Mucosa of stomach (tissue), 1 donor: ENCODE data around the gene RDH11.
A peak's percentile ranks its signal among the peaks of the same experiment; 100 is the strongest.
"Not testable (repeated sequence)": the region's sequence is repeated elsewhere in the genome, so short reads cannot be mapped to it uniquely, and the experiment has no call there.

Source experiments
- H3K27me3 ChIP-seq: one replicate; pipeline ENCODE4 v1.7.0; 2013; ENCODE audit warnings: mild to moderate bottlenecking, low read length; ENCODE audit not compliant: control insufficient read depth, insufficient read depth
- H3K36me3 ChIP-seq: one replicate; pipeline ENCODE4 v1.7.0; 2013; ENCODE audit warnings: low read length; ENCODE audit not compliant: control insufficient read depth, insufficient read depth
- H3K4me1 ChIP-seq: one replicate; pipeline ENCODE4 v1.7.0; 2013; ENCODE audit warnings: mild to moderate bottlenecking, low read length; ENCODE audit not compliant: control insufficient read depth, insufficient read depth
- H3K4me3 ChIP-seq: one replicate; pipeline ENCODE4 v1.7.0; 2013; ENCODE audit warnings: low read length
- H3K9ac ChIP-seq: one replicate; pipeline ENCODE4 v1.7.0; 2013; ENCODE audit warnings: mild to moderate bottlenecking, low read length, moderate library complexity
- H3K9me3 ChIP-seq: one replicate; pipeline ENCODE4 v1.7.0; 2013; ENCODE audit warnings: mild to moderate bottlenecking, low read length, moderate library complexity; ENCODE audit not compliant: control insufficient read depth
- donor health status: Pancreatic carcinoma.

RDH11 gene

GRCh38 chr14:67722293-67722692, 26.7 kb upstream of the RDH11 start:
- no peak overlapping the region for H3K4me3 ChIP-seq
- H3K27me3 ChIP-seq, result no peaks in the 10 kb centered on the region
- no peaks in the 10 kb centered on the region for H3K9me3 ChIP-seq
- no peaks in the 10 kb centered on the region for H3K36me3 ChIP-seq
- peaks cover 28% of the 10 kb centered on the region for H3K4me1 ChIP-seq
- H3K9ac ChIP-seq, result peak overlapping the region; percentile 2

- H3K9me3 ChIP-seq, result no peaks in the 10 kb centered on the region
- peaks cover 27% of the 10 kb centered on the region for H3K4me1 ChIP-seq
- no peaks in the 10 kb centered on the region for H3K36me3 ChIP-seq
- H3K4me3 ChIP-seq, result no peak overlapping the region
- no peak overlapping the region for H3K9ac ChIP-seq
- no peaks in the 10 kb centered on the region for H3K27me3 ChIP-seq
Measured at GRCh38 chr14:67721875-67722274, 26.3 kb upstream of the RDH11 start.

GRCh38 chr14:67719866-67720265, 24.3 kb upstream of the RDH11 start:
- Histone ChIP-seq H3K4me1 (peaks cover 20% of the 10 kb centered on the region), H3K9me3 (no peaks in the 10 kb centered on the region), H3K27me3 (no peaks in the 10 kb centered on the region), H3K4me3 (no peak overlapping the region), H3K9ac (no peak overlapping the region), H3K36me3 (no peaks in the 10 kb centered on the region)

- not testable (repeated sequence) for H3K4me3 ChIP-seq, H3K36me3 ChIP-seq, H3K27me3 ChIP-seq, H3K9ac ChIP-seq, H3K9me3 ChIP-seq
- peaks cover 16% of the 10 kb centered on the region for H3K4me1 ChIP-seq
Measured at GRCh38 chr14:67719385-67719784, 23.8 kb upstream of the RDH11 start.

GRCh38 chr14:67718265-67718664, 22.7 kb upstream of the RDH11 start:
- Histone ChIP-seq H3K9me3 (no peaks in the 10 kb centered on the region), H3K27me3 (no peaks in the 10 kb centered on the region), H3K4me3 (no peak overlapping the region), H3K36me3 (no peaks in the 10 kb centered on the region), H3K9ac (no peak overlapping the region), H3K4me1 (peaks cover 8% of the 10 kb centered on the region)

GRCh38 chr14:67717048-67717447, 21.5 kb upstream of the RDH11 start:
- Histone ChIP-seq H3K9me3 (no peaks in the 10 kb centered on the region), H3K4me1 (peaks cover 7% of the 10 kb centered on the region), H3K27me3 (no peaks in the 10 kb centered on the region), H3K36me3 (no peaks in the 10 kb centered on the region), H3K4me3 (no peak overlapping the region), H3K9ac (no peak overlapping the region)

- Histone ChIP-seq H3K4me3 (no peak overlapping the region), H3K9me3 (no peaks in the 10 kb centered on the region), H3K9ac (no peak overlapping the region), H3K4me1 (peaks cover under 1% of the 10 kb centered on the region), H3K36me3 (no peaks in the 10 kb centered on the region), H3K27me3 (no peaks in the 10 kb centered on the region)
Measured at GRCh38 chr14:67710209-67710608, 14.6 kb upstream of the RDH11 start.

- not testable (repeated sequence) for H3K4me1 ChIP-seq, H3K9me3 ChIP-seq, H3K36me3 ChIP-seq, H3K27me3 ChIP-seq, H3K4me3 ChIP-seq, H3K9ac ChIP-seq
Measured at GRCh38 chr14:67709796-67710195, 14.2 kb upstream of the RDH11 start.

GRCh38 chr14:67709346-67709745, 13.8 kb upstream of the RDH11 start:
- H3K9me3 ChIP-seq, H3K27me3 ChIP-seq, H3K36me3 ChIP-seq, H3K4me3 ChIP-seq, H3K9ac ChIP-seq, H3K4me1 ChIP-seq: not testable (repeated sequence)

- Histone ChIP-seq H3K9me3 (no peaks in the 10 kb centered on the region), H3K4me3 (no peak overlapping the region), H3K27me3 (no peaks in the 10 kb centered on the region), H3K9ac (peak overlapping the region; percentile 7), H3K4me1 (peaks cover 11% of the 10 kb centered on the region), H3K36me3 (no peaks in the 10 kb centered on the region)
Measured at GRCh38 chr14:67705211-67705610, 9.6 kb upstream of the RDH11 start.

- no peaks in the 10 kb centered on the region for H3K9me3 ChIP-seq
- peaks cover 11% of the 10 kb centered on the region for H3K4me1 ChIP-seq
- no peaks in the 10 kb centered on the region for H3K27me3 ChIP-seq
- no peaks in the 10 kb centered on the region for H3K36me3 ChIP-seq
- no peak overlapping the region for H3K4me3 ChIP-seq
- peak overlapping the region; percentile 7 for H3K9ac ChIP-seq
Measured at GRCh38 chr14:67704484-67705089, 9.0 kb upstream of the RDH11 start.

GRCh38 chr14:67703997-67704396, 8.4 kb upstream of the RDH11 start:
- Histone ChIP-seq H3K4me1 (peaks cover 11% of the 10 kb centered on the region), H3K27me3 (no peaks in the 10 kb centered on the region), H3K4me3 (no peak overlapping the region), H3K9me3 (no peaks in the 10 kb centered on the region), H3K36me3 (no peaks in the 10 kb centered on the region), H3K9ac (no peak overlapping the region)

GRCh38 chr14:67701492-67701891, 5.9 kb upstream of the RDH11 start, which contains the start of gene RDH12:
Gene RDH12, plus strand, starts transcription at chr14:67701886. Its CDS starts 20,757 bp downstream, at chr14:67722643.
- not testable (repeated sequence) for H3K9me3 ChIP-seq, H3K36me3 ChIP-seq, H3K4me3 ChIP-seq, H3K9ac ChIP-seq, H3K27me3 ChIP-seq
- peaks cover 11% of the 10 kb centered on the region for H3K4me1 ChIP-seq
